ENCODE results near the gene ELMO1. TPM values are rescaled to one million over a fixed set of nuclear protein-coding genes. Genes with fewer than 3 reads are reported as not detected.

ELMO1 gene
- total and polyA plus RNA-seq, 4 donors = 6.7 to 51.5 (median 14.8) TPM

- Histone ChIP-seq H3K9ac (ENCODE audit: low read depth in 1 of 2, low read length in 2 of 2) (no peak overlapping the region), H3K36me3 (ENCODE audit: control insufficient read depth in 4 of 4, insufficient read depth in 3 of 4, low read depth in 1 of 4, low read length in 3 of 4) (peaks cover 0 to 3% (median 2%) of the 10 kb centered on the region in 4 donors), H3K4me3 (ENCODE audit: low read depth in 1 of 3, low read length in 3 of 3) (no peak overlapping the region), H3K27me3 (ENCODE audit: control insufficient read depth in 4 of 4, insufficient read depth in 4 of 4, low read length in 3 of 4) (no peaks in the 10 kb centered on the region), H3K27ac (ENCODE audit: low read depth in 1 of 2, low read length in 2 of 2) (no peak overlapping the region), H3K4me1 (ENCODE audit: control insufficient read depth in 4 of 4, insufficient read depth in 4 of 4, low read length in 3 of 4) (no peaks in the 10 kb centered on the region), H3K9me3 (ENCODE audit: control insufficient read depth in 4 of 4, low read length in 3 of 4) (no peaks in the 10 kb centered on the region)
- TF ChIP-seq EGR1 (IDR thresholded peaks at IDR 0.05; ENCODE audit: low read depth in 2 of 2) (no peak), CTCF (IDR thresholded peaks at IDR 0.05; ENCODE audit: low read depth, low read length, missing input control) (no peak), YY1 (IDR thresholded peaks at IDR 0.05) (no peak), GABPA (IDR thresholded peaks at IDR 0.05 in 1 of 2, conservative IDR thresholded peaks at IDR 0.05 in 1 of 2) (no peak), HNF4A (conservative IDR thresholded peaks at IDR 0.05) (no peak), REST (IDR thresholded peaks at IDR 0.05) (no peak), FOXA2 (IDR thresholded peaks at IDR 0.05) (no peak), RAD21 (IDR thresholded peaks at IDR 0.05) (no peak), JUND (IDR thresholded peaks at IDR 0.05) (no peak), NR2F2 (IDR thresholded peaks at IDR 0.05) (no peak), RXRA (IDR thresholded peaks at IDR 0.05) (no peak), ZBTB33 (IDR thresholded peaks at IDR 0.05) (no peak)
- DNase-seq (ENCODE audit: low spot score) = no peak
- whole genome bisulfite sequencing = 76% methylated on average over 5 of the region's 5 CpGs
These were observed 173.5 kb downstream of the ELMO1 start for GRCh38 chr7:37275078-37275710.

GRCh38 chr7:37273891-37274290, 174.8 kb downstream of the ELMO1 start:
- 91% methylated on average over 2 of the region's 2 CpGs for WGBS

More at GRCh38 chr7:37273891-37274290, 174.8 kb downstream of the ELMO1 start:
- Histone ChIP-seq H3K27me3 (ENCODE audit: control insufficient read depth in 4 of 4, insufficient read depth in 4 of 4, low read length in 3 of 4) (no peaks in the 10 kb centered on the region), H3K9me3 (ENCODE audit: control insufficient read depth in 4 of 4, low read length in 3 of 4) (no peaks in the 10 kb centered on the region), H3K27ac (ENCODE audit: low read depth in 1 of 2, low read length in 2 of 2) (no peak overlapping the region), H3K36me3 (ENCODE audit: control insufficient read depth in 4 of 4, insufficient read depth in 3 of 4, low read depth in 1 of 4, low read length in 3 of 4) (peaks cover 0 to 3% (median 2%) of the 10 kb centered on the region in 4 donors), H3K4me3 (ENCODE audit: low read depth in 1 of 3, low read length in 3 of 3) (no peak overlapping the region), H3K4me1 (ENCODE audit: control insufficient read depth in 4 of 4, insufficient read depth in 4 of 4, low read length in 3 of 4) (no peaks in the 10 kb centered on the region), H3K9ac (ENCODE audit: low read depth in 1 of 2, low read length in 2 of 2) (no peak overlapping the region)
- no peak for DNase-seq (ENCODE audit: low spot score)
- no peak for TF ChIP-seq FOXA2 (IDR thresholded peaks at IDR 0.05)
- TF ChIP-seq CTCF (IDR thresholded peaks at IDR 0.05; ENCODE audit: low read depth, low read length, missing input control) = no peak
- TF ChIP-seq RXRA (IDR thresholded peaks at IDR 0.05) = no peak
- no peak for TF ChIP-seq NR2F2 (IDR thresholded peaks at IDR 0.05)
- TF ChIP-seq RAD21 (IDR thresholded peaks at IDR 0.05) = no peak
- no peak for TF ChIP-seq TAF1 (conservative IDR thresholded peaks at IDR 0.05)
- no peak for TF ChIP-seq EGR1 (IDR thresholded peaks at IDR 0.05; ENCODE audit: low read depth in 2 of 2)
- no peak for TF ChIP-seq ATF3 (IDR thresholded peaks at IDR 0.05)
- no peak for TF ChIP-seq JUND (IDR thresholded peaks at IDR 0.05)
- no peak for TF ChIP-seq HNF4A (conservative IDR thresholded peaks at IDR 0.05)
- TF ChIP-seq REST (IDR thresholded peaks at IDR 0.05) = no peak
- TF ChIP-seq YY1 (IDR thresholded peaks at IDR 0.05) = no peak

Data from liver (tissue), 9 donors.